GM23338 (cell line): Measurements from ENCODE around the gene NEU2. TPM values are rescaled to one million over a fixed set of nuclear protein-coding genes. Genes with fewer than 3 reads are reported as not detected.

ENCODE experiments used
- ATAC-seq: fragments of 200-7000 bp; cut with Tn5 transposase; 3 replicates; pipeline ENCODE4 v1.9.1; 2020
- DNase-seq: peaks from one replicate; pipeline ENCODE4 v3.0.0-alpha.2; 2015; ENCODE audit warnings: low spot score
- H2AFZ ChIP-seq: fragments of 200-600 bp; sonication (generic); 2 replicates; pipeline ENCODE4 v1.8.0; 2016; ENCODE audit warnings: antibody characterized with exemption, mild to moderate bottlenecking, moderate library complexity
- H3F3A ChIP-seq: fragments of 200-600 bp; sonication (generic); replicated peaks from 2 replicates; pipeline ENCODE4 v1.8.0; 2017; ENCODE audit warnings: antibody characterized with exemption, mixed run types, low read depth
- H3K27ac ChIP-seq: fragments of 200-600 bp; sonication (generic); 2 replicates; pipeline ENCODE4 v1.6.1; 2016; ENCODE audit warnings: low read depth
- H3K27me3 ChIP-seq: fragments of 200-600 bp; sonication (generic); 2 replicates; pipeline ENCODE4 v1.8.0; 2016; ENCODE audit warnings: mild to moderate bottlenecking, mixed run types, moderate library complexity; ENCODE audit not compliant: insufficient read depth
- H3K36me3 ChIP-seq: fragments of 200-600 bp; sonication (generic); 2 replicates; pipeline ENCODE4 v1.8.0; 2016; ENCODE audit warnings: mild to moderate bottlenecking; ENCODE audit not compliant: insufficient read depth
- H3K4me1 ChIP-seq: fragments of 200-600 bp; sonication (generic); 2 replicates; pipeline ENCODE4 v1.8.0; 2016; ENCODE audit warnings: mild to moderate bottlenecking, moderate library complexity; ENCODE audit not compliant: insufficient read depth
- H3K4me2 ChIP-seq: fragments of 200-600 bp; sonication (generic); 2 replicates; pipeline ENCODE4 v1.7.1; 2017; ENCODE audit warnings: mixed run types
- H3K4me3 ChIP-seq: fragments of 200-600 bp; sonication (generic); 2 replicates; pipeline ENCODE4 v1.6.1; 2016; ENCODE audit warnings: mixed run types
- H3K79me2 ChIP-seq: fragments of 200-600 bp; sonication (generic); replicated peaks from 2 replicates; pipeline ENCODE4 v1.8.0; 2017; ENCODE audit warnings: mild to moderate bottlenecking; ENCODE audit not compliant: insufficient read depth
- H3K9me2 ChIP-seq: fragments of 200-600 bp; sonication (generic); 2 replicates; pipeline ENCODE4 v1.8.0; 2017; ENCODE audit not compliant: insufficient read depth
- H4K20me1 ChIP-seq: fragments of 200-600 bp; sonication (generic); replicated peaks from 2 replicates; pipeline ENCODE4 v1.8.0; 2017; ENCODE audit warnings: mild to moderate bottlenecking; ENCODE audit not compliant: insufficient read depth
- H3K27ac Mint-ChIP-seq: 2 replicates; pipeline ENCODE4 v1.8.0; 2020; ENCODE audit warnings: inconsistent platforms, mild to moderate bottlenecking, moderate library complexity, mixed read lengths
- H3K27me3 Mint-ChIP-seq: 3 replicates; pipeline ENCODE4 v1.8.0; 2022; ENCODE audit warnings: low read depth, mild to moderate bottlenecking, moderate library complexity, mixed read lengths, inconsistent platforms; ENCODE audit not compliant: insufficient read depth, poor library complexity
- H3K36me3 Mint-ChIP-seq: 3 replicates; pipeline ENCODE4 v1.8.0; 2021; ENCODE audit warnings: low read depth, mild to moderate bottlenecking, inconsistent platforms, moderate library complexity, mixed read lengths
- H3K4me1 Mint-ChIP-seq: 3 replicates; pipeline ENCODE4 v1.8.0; 2020; ENCODE audit warnings: mild to moderate bottlenecking, inconsistent platforms, mixed read lengths
- H3K4me3 Mint-ChIP-seq: 3 replicates; pipeline ENCODE4 v1.8.0; 2021; ENCODE audit warnings: moderate library complexity, mild to moderate bottlenecking, inconsistent platforms, mixed read lengths
- H3K9me3 Mint-ChIP-seq: 3 replicates; pipeline ENCODE4 v1.8.0; 2020; ENCODE audit warnings: moderate library complexity, mild to moderate bottlenecking, inconsistent platforms, mixed read lengths
- CREB1 ChIP-seq: fragments of 250-450 bp; sonication (Bioruptor Pico); IDR thresholded peaks from 2 replicates; pipeline ENCODE4 v1.5.0; 2020; ENCODE audit warnings: low read depth, mild to moderate bottlenecking, moderate library complexity
- CTCF ChIP-seq, 2 experiments: fragments of 200-600 bp in 1 of 2; sonication (generic) in 1 of 2; conservative IDR thresholded peaks; 2 replicates each; pipeline versions ENCODE4 v1.5.1 to v1.6.1; 2016 to 2017; ENCODE audit warnings: antibody characterized with exemption in 2 of 2, low read depth in 2 of 2, mild to moderate bottlenecking in 2 of 2, moderate library complexity in 1 of 2
- ETS1 ChIP-seq: IDR thresholded peaks from 2 replicates; pipeline ENCODE4 v1.6.1; 2016; ENCODE audit warnings: antibody characterized with exemption
- EZH2 ChIP-seq: fragments of 200-600 bp; sonication (generic); IDR thresholded peaks from one replicate; pipeline ENCODE4 v1.8.0; 2017; ENCODE audit warnings: antibody characterized with exemption, mild to moderate bottlenecking, low read depth; ENCODE audit not compliant: unreplicated experiment
- EZH2phosphoT487 ChIP-seq: fragments of 200-600 bp; sonication (generic); IDR thresholded peaks from one replicate; pipeline ENCODE4 v1.8.1; 2018; ENCODE audit warnings: antibody characterized with exemption; ENCODE audit not compliant: unreplicated experiment
- JUNB ChIP-seq: IDR thresholded peaks from one replicate; pipeline ENCODE4 v1.6.1; 2016; ENCODE audit warnings: antibody characterized with exemption; ENCODE audit not compliant: unreplicated experiment
- NANOG ChIP-seq: IDR thresholded peaks from 2 replicates; pipeline ENCODE4 v1.6.1; 2016; ENCODE audit warnings: antibody characterized with exemption, borderline replicate concordance
- POLR2AphosphoS5 ChIP-seq: IDR thresholded peaks from 2 replicates; pipeline ENCODE4 v1.6.1; 2016; ENCODE audit warnings: antibody characterized with exemption, low read depth
- REST ChIP-seq: IDR thresholded peaks from one replicate; pipeline ENCODE4 v1.6.1; 2018; ENCODE audit warnings: antibody characterized with exemption; ENCODE audit not compliant: unreplicated experiment
- STAT1 ChIP-seq: IDR thresholded peaks from one replicate; pipeline ENCODE4 v1.6.1; 2016; ENCODE audit warnings: antibody characterized with exemption; ENCODE audit not compliant: unreplicated experiment
- ZNF114 ChIP-seq: fragments of 250-450 bp; sonication (Bioruptor Pico); IDR thresholded peaks from 2 replicates; pipeline ENCODE4 v1.5.0; 2020; ENCODE audit warnings: mild to moderate bottlenecking, moderate library complexity
- ZNF331 ChIP-seq: fragments of 250-450 bp; sonication (Bioruptor Pico); IDR thresholded peaks from 2 replicates; pipeline ENCODE4 v1.5.0; 2020; ENCODE audit warnings: low read depth, mild to moderate bottlenecking, moderate library complexity
- polyA plus RNA-seq: library from polyadenylated mRNA; unstranded; fragments of >200 nt; fragmentation: Nextera tagmentation; extraction: Ambion mirVana; gene quantifications from 2 replicates; pipeline ENCODE4 v1.2.1, GENCODE V29; 2016
- total RNA-seq: library from RNA; depleted of rRNA; stranded (reverse); fragments of >200 nt; shearing (Covaris generic); gene quantifications from 2 replicates; pipeline ENCODE4 v1.2.3, GENCODE V29; 2014

Gene NEU2
- total and polyA plus RNA-seq, 2 experiments from 2014 or later = not detected

- TF ChIP-seq JUNB (no peak), NANOG (no peak), EZH2 (no peak), CREB1 (CRISPR knock-in tag) (no peak), POLR2AphosphoS5 (no peak), STAT1 (no peak), EZH2phosphoT487 (no peak), REST (no peak), ZNF114 (CRISPR knock-in tag) (no peak)
Observed at GRCh38 chr2:233049194-233049761, 16.8 kb downstream of the NEU2 start (continued).

GRCh38 chr2:233051241-233052149 lies 19.0 kb downstream of the NEU2 start:
- peaks cover 20% of the 10 kb centered on the region for H3K27me3 Mint-ChIP-seq
- H3K4me1 Mint-ChIP-seq = peaks cover 53% of the 10 kb centered on the region
- 0 out of 2 replicates have a peak, but pooled peaks cover 7% of the 10 kb centered on the region for H3F3A ChIP-seq
- DNase-seq (peak; percentile 87), ATAC-seq (peak; percentile 80)
- no peaks in the 10 kb centered on the region for H3K36me3 ChIP-seq
- no peaks in the 10 kb centered on the region for H3K27me3 ChIP-seq
- peaks cover 7% of the 10 kb centered on the region; the same call in 1 of the 2 replicates for H3K9me2 ChIP-seq
- no peaks in the 10 kb centered on the region for H3K79me2 ChIP-seq
- peak overlapping the region; percentile 78 for H3K4me2 ChIP-seq
- peak overlapping the region; percentile 86 for H3K27ac ChIP-seq
- no peak for TF ChIP-seq ZNF331 (CRISPR knock-in tag)
- no peak for TF ChIP-seq STAT1
- TF ChIP-seq REST = peak; percentile 25
- TF ChIP-seq EZH2 = no peak
- no peak for TF ChIP-seq CTCF (conservative IDR thresholded peaks at IDR 0.05; ENCODE audit: low read depth in 2 of 2)
- TF ChIP-seq ETS1 = peak; percentile 31; the same call in 1 of the 2 replicates
- peak; percentile 67; the same call in 1 of the 2 replicates for TF ChIP-seq POLR2AphosphoS5
- no peaks in the 10 kb centered on the region for H3K36me3 Mint-ChIP-seq
- H3K9me3 Mint-ChIP-seq = no peaks in the 10 kb centered on the region
- no peaks in the 10 kb centered on the region for H4K20me1 ChIP-seq
- H2AFZ ChIP-seq = peak overlapping the region; percentile 2; the same call in 1 of the 2 replicates
- H3K4me1 ChIP-seq = peaks cover 29% of the 10 kb centered on the region
- peak overlapping the region; percentile 96 for H3K27ac Mint-ChIP-seq
- H3K4me3 ChIP-seq = peak overlapping the region; percentile 53
- H3K4me3 Mint-ChIP-seq = peak overlapping the region; percentile 72
